H1 (cell line): ENCODE measurements around the gene TIMP3. TPM values are rescaled to one million over a fixed set of nuclear protein-coding genes. Genes with fewer than 3 reads are reported as not detected.
A peak's percentile ranks its signal among the peaks of the same experiment; 100 is the strongest.

Source experiments
- CTCF ChIA-PET: fragments of 300-600 bp; sonication (Branson Sonifier 250); formaldehyde crosslinking; loops from one replicate; lab custom pipeline; 2021; ENCODE audit not compliant: partially characterized antibody; lab: Charles Lee
- POLR2A ChIA-PET: fragments of 300-600 bp; sonication (Branson Sonifier 250); formaldehyde crosslinking; loops from one replicate; lab custom pipeline; 2021; ENCODE audit warnings: inconsistent platforms; ENCODE audit not compliant: partially characterized antibody; lab: Charles Lee
- DNase-seq, 2 experiments: peaks; one replicate each; pipeline versions ENCODE4 v3.0.0 to v3.0.0-alpha.2; 2010 to 2022; ENCODE audit warnings: low spot score in 2 of 2, low read depth in 1 of 2, mixed read lengths in 1 of 2
- FAIRE-seq: peaks from 2 replicates; lab custom pipeline; 2011; peaks lifted over from hg19 to GRCh38; lab: Jason Lieb, UNC
- H2AFZ ChIP-seq: 2 replicates; pipeline ENCODE4 v1.8.1; 2012; ENCODE audit warnings: low read length, inconsistent platforms
- H2AK5ac ChIP-seq: 2 replicates; pipeline ENCODE4 v1.6.1; 2013; ENCODE audit warnings: low read depth, low read length
- H2BK120ac ChIP-seq: replicated peaks from 2 replicates; pipeline ENCODE3; 2013; ENCODE audit warnings: low read depth, low read length, inconsistent platforms
- H2BK12ac ChIP-seq: 2 replicates; pipeline ENCODE4 v1.6.1; 2013; ENCODE audit warnings: low read depth, low read length
- H2BK15ac ChIP-seq: 2 replicates; pipeline ENCODE4 v1.6.1; 2013; ENCODE audit warnings: low read length
- H2BK20ac ChIP-seq: 2 replicates; pipeline ENCODE4 v1.6.1; 2013; ENCODE audit warnings: low read length
- H2BK5ac ChIP-seq: 2 replicates; pipeline ENCODE4 v1.6.1; 2013; ENCODE audit warnings: low read depth, low read length
- H3K14ac ChIP-seq: 2 replicates; pipeline ENCODE4 v1.6.1; 2013; ENCODE audit warnings: inconsistent platforms; ENCODE audit not compliant: insufficient read length
- H3K18ac ChIP-seq: 2 replicates; pipeline ENCODE4 v1.6.1; 2013; ENCODE audit warnings: low read length; ENCODE audit errors: extremely low read depth
- H3K23ac ChIP-seq: 2 replicates; pipeline ENCODE4 v1.6.1; 2013; ENCODE audit warnings: inconsistent platforms; ENCODE audit not compliant: insufficient read length
- H3K23me2 ChIP-seq: 2 replicates; pipeline ENCODE4 v1.6.1; 2013; ENCODE audit warnings: low read depth, low read length
- H3K27ac ChIP-seq: 2 replicates; pipeline ENCODE4 v1.6.1; 2011; ENCODE audit warnings: low read depth, low read length, inconsistent platforms
- H3K27me3 ChIP-seq, 4 experiments: replicated peaks in 1 of 4; 1 replicate in 1 of 4; 2 replicates in 3 of 4; pipeline versions ENCODE4 v1.6.1 to v1.8.1; 2011 to 2013; ENCODE audit warnings: low read length in 3 of 4, mild to moderate bottlenecking in 3 of 4, inconsistent platforms in 2 of 4, mixed read lengths in 2 of 4, moderate library complexity in 1 of 4; ENCODE audit not compliant: control insufficient read depth in 3 of 4, insufficient read depth in 3 of 4; ENCODE audit errors: extremely low read depth in 1 of 4
- H3K36me3 ChIP-seq, 4 experiments: 2 replicates each; pipeline versions ENCODE4 v1.6.1 to v1.8.1; 2011 to 2013; ENCODE audit warnings: mild to moderate bottlenecking in 4 of 4, low read length in 3 of 4, moderate library complexity in 2 of 4, control low read depth in 1 of 4, inconsistent platforms in 1 of 4; ENCODE audit not compliant: insufficient read depth in 4 of 4, control insufficient read depth in 2 of 4
- H3K4ac ChIP-seq: replicated peaks from 2 replicates; pipeline ENCODE3; 2013; ENCODE audit warnings: low read length, low read depth, mixed read lengths, inconsistent platforms; ENCODE audit not compliant: insufficient read length
- H3K4me1 ChIP-seq, 4 experiments: replicated peaks in 1 of 4; 1 replicate in 1 of 4; 2 replicates in 3 of 4; pipeline versions ENCODE4 v1.6.1 to v1.8.1; 2011 to 2013; ENCODE audit warnings: low read length in 3 of 4, inconsistent platforms in 2 of 4, mixed read lengths in 1 of 4; ENCODE audit not compliant: insufficient read depth in 4 of 4, control insufficient read depth in 3 of 4
- H3K4me2 ChIP-seq, 2 experiments: 2 replicates each; pipeline versions ENCODE4 v1.6.1 to v1.8.1; 2011 to 2013; ENCODE audit warnings: low read depth in 2 of 2, low read length in 2 of 2, control low read depth in 1 of 2, inconsistent platforms in 1 of 2, mild to moderate bottlenecking in 1 of 2; ENCODE audit not compliant: insufficient read depth in 1 of 2
- H3K4me3 ChIP-seq, 4 experiments: fragments of 200-600, 300-600 bp in 1 of 4; sonication (generic), shearing (Covaris generic), sonication (Bioruptor Twin) in 1 of 4; 2 replicates each; pipeline versions ENCODE4 v1.5.1 to v1.8.1; 2011 to 2016; ENCODE audit warnings: low read length in 4 of 4, low read depth in 3 of 4, control low read depth in 2 of 4, inconsistent platforms in 2 of 4, mild to moderate bottlenecking in 2 of 4, mixed read lengths in 1 of 4, moderate library complexity in 1 of 4; ENCODE audit not compliant: insufficient read depth in 2 of 4; ENCODE audit errors: extremely low read depth in 1 of 4
- H3K56ac ChIP-seq: replicated peaks from 2 replicates; pipeline ENCODE3; 2013; ENCODE audit warnings: low read depth, mild to moderate bottlenecking, mixed read lengths, low read length, inconsistent platforms; ENCODE audit not compliant: insufficient read length
- H3K79me1 ChIP-seq: 2 replicates; pipeline ENCODE4 v1.6.1; 2013; ENCODE audit warnings: low read depth, low read length, control low read depth
- H3K79me2 ChIP-seq, 2 experiments: 2 replicates each; pipeline versions ENCODE4 v1.6.1 to v1.8.1; 2012 to 2013; ENCODE audit warnings: low read length in 2 of 2, mild to moderate bottlenecking in 2 of 2, inconsistent platforms in 1 of 2; ENCODE audit not compliant: insufficient read depth in 2 of 2, control insufficient read depth in 1 of 2
- H3K9ac ChIP-seq, 4 experiments: replicated peaks in 1 of 4; 1 replicate in 1 of 4; 2 replicates in 3 of 4; pipeline versions ENCODE4 v1.6.1 to v1.8.1; 2011 to 2013; ENCODE audit warnings: low read depth in 3 of 4, low read length in 3 of 4, control low read depth in 2 of 4, mild to moderate bottlenecking in 2 of 4, moderate library complexity in 2 of 4, inconsistent platforms in 1 of 4; ENCODE audit errors: extremely low read depth in 1 of 4
- H3K9me3 ChIP-seq, 2 experiments: 2 replicates each; pipeline versions ENCODE4 v1.6.1 to v1.8.1; 2012 to 2013; ENCODE audit warnings: mild to moderate bottlenecking in 2 of 2, moderate library complexity in 2 of 2, control low read depth in 1 of 2, inconsistent platforms in 1 of 2, low read depth in 1 of 2, low read length in 1 of 2, mixed read lengths in 1 of 2; ENCODE audit not compliant: insufficient read depth in 2 of 2
- H4K20me1 ChIP-seq, 2 experiments: replicated peaks in 1 of 2; 2 replicates each; pipeline versions ENCODE3 to v1.8.1; 2011 to 2013; ENCODE audit warnings: inconsistent platforms in 2 of 2, low read length in 2 of 2, mild to moderate bottlenecking in 1 of 2; ENCODE audit not compliant: insufficient read depth in 2 of 2, control insufficient read depth in 1 of 2
- H4K5ac ChIP-seq: 2 replicates; pipeline ENCODE4 v1.6.1; 2013; ENCODE audit warnings: low read length, low read depth, mixed read lengths, inconsistent platforms; ENCODE audit not compliant: insufficient read length
- H4K8ac ChIP-seq: 2 replicates; pipeline ENCODE4 v1.8.0; 2013; ENCODE audit warnings: mild to moderate bottlenecking, moderate library complexity, low read length, inconsistent platforms; ENCODE audit not compliant: insufficient read depth; ENCODE audit errors: extremely low read depth
- H4K91ac ChIP-seq: replicated peaks from 2 replicates; pipeline ENCODE3; 2013; ENCODE audit warnings: low read length, mixed read lengths, inconsistent platforms; ENCODE audit not compliant: insufficient read length
- BCL11A ChIP-seq, 2 experiments: IDR thresholded peaks; one replicate each; pipeline ENCODE4 v1.6.1; 2011; ENCODE audit warnings: low read depth in 2 of 2, low read length in 2 of 2, mild to moderate bottlenecking in 2 of 2
- CTBP2 ChIP-seq: IDR thresholded peaks from 2 replicates; pipeline ENCODE4 v1.7.0; 2011; ENCODE audit warnings: borderline replicate concordance, mild to moderate bottlenecking, moderate library complexity, mixed read lengths, low read length; ENCODE audit not compliant: insufficient read depth, insufficient read length
- RFX5 ChIP-seq: IDR thresholded peaks from 2 replicates; pipeline ENCODE4 v1.6.1; 2011; ENCODE audit warnings: low read depth, low read length, improper control_type of control experiment, borderline replicate concordance
- SAP30 ChIP-seq: fragments of 300-600 bp; sonication (generic); IDR thresholded peaks from 2 replicates; pipeline ENCODE4 v1.7.1; 2012; ENCODE audit warnings: low read length, moderate library complexity, mild to moderate bottlenecking, inconsistent platforms; ENCODE audit not compliant: insufficient read depth, insufficient replicate concordance
- SP2 ChIP-seq: IDR thresholded peaks from 2 replicates; pipeline ENCODE4 v1.6.1; 2012; ENCODE audit warnings: mild to moderate bottlenecking, low read length, inconsistent platforms
- WGBS, 2 experiments: shearing (Covaris generic) in 1 of 2; methylation state at CpG; one replicate each; pipeline versions ENCODE4 v1.1.6 to v1.1.7; 2013 to 2015; ENCODE audit warnings: low lambda C conversion rate in 2 of 2, mixed read lengths in 2 of 2, inconsistent platforms in 1 of 2, low coverage in 1 of 2, missing lambda C conversion rate in 1 of 2; ENCODE audit not compliant: insufficient replicate concordance in 2 of 2, insufficient coverage in 1 of 2, insufficient read length in 1 of 2; ENCODE audit errors: extremely low coverage in 1 of 2, missing lambda C conversion rate in 1 of 2; 5-methylcytosine and 5-hydroxymethylcytosine counted together
- polyA plus RNA-seq, 7 experiments: library from polyadenylated mRNA; depleted of rRNA in 3 of 7; stranded (reverse) in 5 of 7; unstranded in 2 of 7; fragments of >200 nt in 5 of 7; fragments of 200-250 nt in 2 of 7; gene quantifications; 1 replicate in 5 of 7; 2 replicates in 1 of 7; 4 replicates in 1 of 7; pipeline versions ENCODE4 v1.2.1 to v1.2.3, GENCODE V29; 2011 to 2013; ENCODE audit warnings: missing spikeins in 2 of 7, mixed read lengths in 2 of 7
- total RNA-seq: library from RNA; stranded (reverse); fragmentation: NEBNext Ultra II Directional; extraction: Animal tissue kit (Norgen Biotek cat#: 25700); gene quantifications from 2 replicates; pipeline ENCODE4 v1.2.1, GENCODE V29; 2021

TIMP3 gene
- total and polyA plus RNA-seq, 2 of the 8 experiments (the other 6 are each of a cell fraction or from before 2014, with no cell fraction given), result 1.3 to 4.7 TPM

GRCh38 chr22:32760396-32760795 is 41.1 kb upstream of the TIMP3 start:
- Histone ChIP-seq H3K9ac (no peak overlapping the region), H3K4me2 (no peak overlapping the region), H3K27ac (no peak overlapping the region), H3K23ac (no peak overlapping the region), H2BK120ac (no peak overlapping the region), H2AFZ (no peak overlapping the region), H3K79me2 (no peaks in the 10 kb centered on the region), H3K18ac (no peak overlapping the region), H3K4ac (no peak overlapping the region), H3K4me1 (peaks cover 0 to 4% (median 0%) of the 10 kb centered on the region in 4 experiments; a peak in 4 of 7 replicates), H3K79me1 (no peaks in the 10 kb centered on the region), H3K4me3 (no peak overlapping the region), H2BK12ac (peak overlapping the region; percentile 27; the same call in 1 of the 2 replicates), H4K91ac (no peak overlapping the region), H2BK5ac (no peak overlapping the region), H4K5ac (no peak overlapping the region), H4K20me1 (peaks cover 0 to 2% of the 10 kb centered on the region in 2 experiments), H3K9me3 (no peaks in the 10 kb centered on the region), H2AK5ac (0 out of 2 replicates have a peak overlapping the region, but pooled peaks have one; percentile 24), H3K27me3 (no peaks in the 10 kb centered on the region), H3K36me3 (no peaks in the 10 kb centered on the region), H2BK15ac (no peak overlapping the region), H3K14ac (no peak overlapping the region), H3K23me2 (no peaks in the 10 kb centered on the region), H2BK20ac (no peak overlapping the region), H3K56ac (no peak overlapping the region), H4K8ac (no peak overlapping the region; the same call in 1 of the 2 replicates)
- DNase-seq (no peak), FAIRE-seq (no peak)
- POLR2A ChIA-PET, result no interaction called here
- no peak for TF ChIP-seq BCL11A (IDR thresholded peaks at IDR 0.05; ENCODE audit: low read depth in 2 of 2, low read length in 2 of 2)
- no peak for TF ChIP-seq SAP30
- no peak for TF ChIP-seq SP2
- no peak for TF ChIP-seq RFX5
- TF ChIP-seq CTBP2, result no peak
- 85% methylated on average over 6 of the region's 6 CpGs; no CpG with 5 or more reads in 1 of the 2 experiments for WGBS, 2 experiments
- CTCF ChIA-PET, result interaction anchor here (0.8 kb wide), 1 partner anchor 63 kb away, joined by 3 read pairs; no protein-coding TSS in a partner anchor
